Measurements from ENCODE around the gene C1QB.

Gene C1QB

GRCh38 chr1:22652881-22653316 lies at the start of gene C1QB:
TSS of gene C1QB (plus strand) at chr1:22653236. CDS start at chr1:22659463, 6,227 bp downstream.
- H3K4me3 ChIP-seq (ENCODE audit: low read depth, low read length) = no peak within 1 kb of the TSS
- no peak within 1 kb of the TSS for H3K27ac ChIP-seq
- H3K36me3 ChIP-seq (replicated peaks) = no peaks in the 10 kb centered on the region
- DNase-seq = no peak
- TF ChIP-seq, protein P1, sequence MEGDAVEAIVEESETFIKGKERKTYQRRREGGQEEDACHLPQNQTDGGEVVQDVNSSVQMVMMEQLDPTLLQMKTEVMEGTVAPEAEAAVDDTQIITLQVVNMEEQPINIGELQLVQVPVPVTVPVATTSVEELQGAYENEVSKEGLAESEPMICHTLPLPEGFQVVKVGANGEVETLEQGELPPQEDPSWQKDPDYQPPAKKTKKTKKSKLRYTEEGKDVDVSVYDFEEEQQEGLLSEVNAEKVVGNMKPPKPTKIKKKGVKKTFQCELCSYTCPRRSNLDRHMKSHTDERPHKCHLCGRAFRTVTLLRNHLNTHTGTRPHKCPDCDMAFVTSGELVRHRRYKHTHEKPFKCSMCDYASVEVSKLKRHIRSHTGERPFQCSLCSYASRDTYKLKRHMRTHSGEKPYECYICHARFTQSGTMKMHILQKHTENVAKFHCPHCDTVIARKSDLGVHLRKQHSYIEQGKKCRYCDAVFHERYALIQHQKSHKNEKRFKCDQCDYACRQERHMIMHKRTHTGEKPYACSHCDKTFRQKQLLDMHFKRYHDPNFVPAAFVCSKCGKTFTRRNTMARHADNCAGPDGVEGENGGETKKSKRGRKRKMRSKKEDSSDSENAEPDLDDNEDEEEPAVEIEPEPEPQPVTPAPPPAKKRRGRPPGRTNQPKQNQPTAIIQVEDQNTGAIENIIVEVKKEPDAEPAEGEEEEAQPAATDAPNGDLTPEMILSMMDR (IDR thresholded peaks at IDR 0.05; ENCODE audit: low read depth, low read length, missing control alignments) = no peak
- peaks cover 24% of the 10 kb centered on the region for H3K27me3 ChIP-seq (replicated peaks)
- in situ Hi-C loops (cut with HindIII; ENCODE audit: low pct_ligation_motif_present, low sequenced_read_pairs) = no loop called here

GRCh38 chr1:22606161-22606560 lies 46.9 kb upstream of the C1QB start:
- in situ Hi-C loops (cut with HindIII; ENCODE audit: low pct_ligation_motif_present, low sequenced_read_pairs) = no loop called here
- H3K27me3 ChIP-seq (replicated peaks) = peaks cover 14% of the 10 kb centered on the region
- H3K36me3 ChIP-seq (replicated peaks) = no peaks in the 10 kb centered on the region
- TF ChIP-seq, protein P1 (IDR thresholded peaks at IDR 0.05; ENCODE audit: low read depth, low read length, missing control alignments) = no peak
- no peak for DNase-seq
- H3K4me3 ChIP-seq (ENCODE audit: low read depth, low read length) = no peak overlapping the region
- no peak overlapping the region for H3K27ac ChIP-seq

DNA sequence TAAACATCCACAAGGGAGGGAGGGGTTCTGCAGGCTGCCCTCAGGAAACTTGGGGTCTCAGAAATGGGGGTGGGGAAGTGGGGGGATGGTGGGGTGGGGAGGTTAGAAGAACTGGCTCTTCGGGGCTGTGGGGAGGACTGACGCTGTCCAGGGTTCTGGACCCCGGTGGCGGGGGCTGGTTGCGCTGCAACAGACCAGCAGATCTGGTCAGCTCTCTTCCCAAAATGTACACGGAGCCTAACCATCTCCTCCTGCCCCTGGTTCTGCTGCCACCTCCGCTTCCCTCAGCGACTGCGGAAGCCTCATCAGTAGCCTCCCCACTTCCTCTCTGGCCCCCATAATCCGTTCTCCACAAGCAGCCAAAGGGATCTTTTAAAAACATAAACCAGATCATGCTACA lies 45.9 kb upstream of the C1QB start:
- Histone ChIP-seq H3K27me3 (replicated peaks) (peaks cover 14% of the 10 kb centered on the region), H3K27ac (no peak overlapping the region), H3K36me3 (replicated peaks) (no peaks in the 10 kb centered on the region), H3K4me3 (ENCODE audit: low read depth, low read length) (no peak overlapping the region)
- in situ Hi-C loops (cut with HindIII; ENCODE audit: low pct_ligation_motif_present, low sequenced_read_pairs) = no loop called here
- TF ChIP-seq, protein P1 (IDR thresholded peaks at IDR 0.05; ENCODE audit: low read depth, low read length, missing control alignments) = no peak
- no peak for DNase-seq

DNA sequence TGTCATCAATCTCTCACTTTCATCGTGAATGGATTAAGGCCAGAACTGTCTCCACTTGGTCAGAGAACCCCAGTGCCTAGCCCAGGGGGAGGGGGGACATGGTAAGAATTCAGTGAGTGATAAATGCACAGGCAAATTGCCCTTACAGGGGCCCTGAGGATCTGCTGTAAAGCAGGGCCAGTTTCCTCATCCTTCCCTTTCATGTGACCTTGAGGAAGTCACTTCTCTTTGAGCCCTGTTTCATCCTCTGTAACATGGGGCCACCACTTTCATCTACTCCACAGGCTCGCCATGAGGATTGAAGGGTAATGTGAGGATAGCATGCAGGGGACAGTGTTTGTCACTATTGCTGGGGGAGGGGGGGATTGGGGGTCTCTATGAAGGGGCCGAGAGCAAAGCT lies 44.7 kb upstream of the C1QB start:
- Histone ChIP-seq H3K4me3 (ENCODE audit: low read depth, low read length) (no peak overlapping the region), H3K36me3 (replicated peaks) (no peaks in the 10 kb centered on the region), H3K27me3 (replicated peaks) (peaks cover 14% of the 10 kb centered on the region), H3K27ac (no peak overlapping the region)
- in situ Hi-C loops (cut with HindIII; ENCODE audit: low pct_ligation_motif_present, low sequenced_read_pairs) = no loop called here
- DNase-seq = no peak
- TF ChIP-seq, protein P1 (IDR thresholded peaks at IDR 0.05; ENCODE audit: low read depth, low read length, missing control alignments) = no peak

GRCh38 chr1:22609291-22609690 lies 43.7 kb upstream of the C1QB start:
- Histone ChIP-seq H3K27me3 (replicated peaks) (peaks cover 11% of the 10 kb centered on the region), H3K36me3 (replicated peaks) (no peaks in the 10 kb centered on the region), H3K27ac (no peak overlapping the region), H3K4me3 (ENCODE audit: low read depth, low read length) (no peak overlapping the region)
- no peak for DNase-seq
- TF ChIP-seq, protein P1 (IDR thresholded peaks at IDR 0.05; ENCODE audit: low read depth, low read length, missing control alignments) = no peak
- in situ Hi-C loops (cut with HindIII; ENCODE audit: low pct_ligation_motif_present, low sequenced_read_pairs) = no loop called here

GRCh38 chr1:22611530-22611947 lies 41.5 kb upstream of the C1QB start:
- in situ Hi-C loops (cut with HindIII; ENCODE audit: low pct_ligation_motif_present, low sequenced_read_pairs) = no loop called here
- H3K4me3 ChIP-seq (ENCODE audit: low read depth, low read length) = no peak overlapping the region
- peaks cover 9% of the 10 kb centered on the region for H3K27me3 ChIP-seq (replicated peaks)
- H3K27ac ChIP-seq = no peak overlapping the region
- TF ChIP-seq, protein P1 (IDR thresholded peaks at IDR 0.05; ENCODE audit: low read depth, low read length, missing control alignments) = no peak
- no peaks in the 10 kb centered on the region for H3K36me3 ChIP-seq (replicated peaks)
- peak; percentile 60 for DNase-seq

Measured in brain microvascular endothelial cell (primary cell).